GM10248 (cell line): ENCODE measurements around the gene PADI1.

Experiments
- CTCF ChIA-PET: fragments of 300-600 bp; sonication (Branson Sonifier 250); formaldehyde crosslinking; extraction: SDS; loops from one replicate; lab custom pipeline; 2021; ENCODE audit warnings: antibody characterized with exemption; lab: Yijun Ruan, JAX
- POLR2A ChIA-PET: fragments of 350-650 bp; sonication (Branson Sonifier 250); formaldehyde crosslinking; extraction: SDS; loops from one replicate; lab custom pipeline; 2020; ENCODE audit warnings: antibody characterized with exemption; lab: Yijun Ruan, JAX
- DNase-seq: peaks from one replicate; pipeline ENCODE4 v3.0.0; 2012; ENCODE audit errors: extremely low spot score
- CTCF ChIP-seq: IDR thresholded peaks from 2 replicates; pipeline ENCODE4 v1.5.1; 2012; ENCODE audit warnings: mild to moderate bottlenecking, low read depth; ENCODE audit errors: extremely low read depth, missing control alignments, control extremely low read depth

Gene PADI1

GRCh38 chr1:17258116-17258757, 53.3 kb downstream of the PADI1 start:
- POLR2A ChIA-PET: no interaction called here
- CTCF ChIA-PET: interaction anchor here (0.9 to 1.3 kb wide), 2 partner anchors 22 to 136 kb away, joined by 3 read pairs; no protein-coding TSS in a partner anchor
- no peak for TF ChIP-seq CTCF
- no peak for DNase-seq

GRCh38 chr1:17258758-17259130, 53.8 kb downstream of the PADI1 start:
- ChIA-PET POLR2A (no interaction called here), CTCF (interaction anchor here (0.6 to 1.3 kb wide), 3 partner anchors 16 to 137 kb away, joined by 3 read pairs; no protein-coding TSS in a partner anchor)
- TF ChIP-seq CTCF: no peak
- DNase-seq: no peak

GRCh38 chr1:17259233-17259873, 54.4 kb downstream of the PADI1 start:
- CTCF ChIA-PET: interaction anchor here (0.6 to 0.9 kb wide), 2 partner anchors 15 to 137 kb away, joined by 3 read pairs; no protein-coding TSS in a partner anchor
- DNase-seq: no peak
- POLR2A ChIA-PET: no interaction called here
- TF ChIP-seq CTCF: no peak

GRCh38 chr1:17260264-17260663, 55.3 kb downstream of the PADI1 start:
- no peak for DNase-seq
- ChIA-PET CTCF (no interaction called here), POLR2A (no interaction called here)
- no peak for TF ChIP-seq CTCF

- no peak for TF ChIP-seq CTCF
- no peak for DNase-seq
- POLR2A ChIA-PET: no interaction called here
- CTCF ChIA-PET: interaction anchor here (1.5 kb wide), 1 partner anchor 14 kb away, joined by 3 read pairs; no protein-coding TSS in a partner anchor
These were observed 55.8 kb downstream of the PADI1 start for GRCh38 chr1:17260738-17261137.

GRCh38 chr1:17263936-17264335, 59.0 kb downstream of the PADI1 start:
- POLR2A ChIA-PET: no interaction called here
- CTCF ChIA-PET: interaction anchor here (1.5 to 2.2 kb wide), 3 partner anchors 10 to 138 kb away, joined by 3 to 4 read pairs (median 4); no protein-coding TSS in a partner anchor
- TF ChIP-seq CTCF: no peak
- DNase-seq: no peak
